ENCODE results near the gene ITPR2.

- TF ChIP-seq POLR2A (IDR thresholded peaks at IDR 0.05; ENCODE audit: low read depth, low read length) = no peak
- no peak for TF ChIP-seq POLR2AphosphoS5 (IDR thresholded peaks at IDR 0.05; ENCODE audit: low read depth, low read length)
- TF ChIP-seq TAF1 (IDR thresholded peaks at IDR 0.05; ENCODE audit: borderline replicate concordance, low read depth, low read length) = no peak
Observed at GRCh38 chr12:26611598-26611997, 221.4 kb downstream of the ITPR2 start.

All from GM12892 (cell line).